Embryonic facial prominence (tissue), 1 donor: ENCODE measurements around the gene TRAF7.
A peak's percentile ranks its signal among the peaks of the same experiment; 100 is the strongest.
"Not testable (repeated sequence)": the region's sequence is repeated elsewhere in the genome, so short reads cannot be mapped to it uniquely, and the experiment has no call there.

Source experiments
- DNase-seq: peaks from one replicate; pipeline ENCODE4 v3.0.0-alpha.2; 2016; ENCODE audit errors: extremely low spot score

Gene TRAF7

DNA sequence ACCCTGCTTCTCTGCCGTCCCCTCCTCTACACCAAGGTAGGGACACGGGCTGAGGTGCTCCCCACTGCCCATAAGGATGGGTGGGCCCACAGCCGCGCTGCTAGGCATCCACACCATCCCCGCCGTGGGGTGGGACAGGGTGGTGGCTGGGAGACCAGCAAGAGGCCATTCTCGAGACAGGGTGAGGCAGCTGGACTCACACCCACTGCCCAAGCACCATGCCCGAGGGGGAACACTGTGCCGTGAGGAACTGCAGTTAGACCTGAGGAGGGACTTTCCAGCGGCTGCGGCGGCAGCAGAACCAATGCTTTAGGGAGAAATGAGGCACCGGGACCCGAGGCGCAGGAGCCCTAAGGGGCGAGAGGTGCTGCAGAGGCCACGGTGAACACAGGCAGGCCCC, 33.2 kb upstream of the TRAF7 start:
- DNase-seq: no peak

DNA sequence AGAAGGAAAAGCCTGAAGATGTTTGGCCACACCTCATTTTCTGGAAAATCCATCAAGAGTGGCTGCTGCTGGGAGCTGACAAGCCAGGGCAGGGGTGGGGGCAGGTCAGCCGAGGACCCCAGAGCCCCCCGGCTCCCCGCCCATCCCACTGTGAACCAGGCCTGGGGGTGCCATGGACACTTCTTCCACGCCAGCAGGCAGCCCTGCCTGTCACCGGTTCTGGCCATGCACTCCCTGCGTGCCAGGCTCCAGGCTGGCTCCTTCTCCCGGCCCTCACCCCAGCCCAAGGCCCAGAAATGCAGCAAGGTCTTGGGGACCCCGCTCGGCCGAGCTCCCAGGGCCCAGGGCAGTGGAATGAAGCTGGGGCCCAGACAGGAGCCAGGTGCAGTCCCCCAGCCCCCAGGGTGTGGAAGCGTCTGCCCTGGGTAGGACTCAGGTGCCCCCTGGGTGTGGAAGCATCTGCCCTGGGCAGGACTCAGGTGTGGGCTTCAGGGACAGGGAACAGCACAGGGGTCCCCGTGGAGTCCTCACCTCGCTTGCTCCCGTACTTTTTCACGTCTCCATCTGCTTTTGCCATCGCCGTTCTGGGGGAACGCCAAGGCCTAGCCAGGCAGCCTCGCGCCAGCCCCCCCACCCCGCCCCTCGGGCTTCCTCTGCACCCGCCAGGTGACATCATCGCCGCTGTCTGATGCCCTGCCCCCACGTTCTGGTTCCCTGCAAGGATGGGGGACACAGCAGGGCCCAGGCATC, 32.5 kb upstream of the TRAF7 start:
- DNase-seq: not testable (repeated sequence)

DNA sequence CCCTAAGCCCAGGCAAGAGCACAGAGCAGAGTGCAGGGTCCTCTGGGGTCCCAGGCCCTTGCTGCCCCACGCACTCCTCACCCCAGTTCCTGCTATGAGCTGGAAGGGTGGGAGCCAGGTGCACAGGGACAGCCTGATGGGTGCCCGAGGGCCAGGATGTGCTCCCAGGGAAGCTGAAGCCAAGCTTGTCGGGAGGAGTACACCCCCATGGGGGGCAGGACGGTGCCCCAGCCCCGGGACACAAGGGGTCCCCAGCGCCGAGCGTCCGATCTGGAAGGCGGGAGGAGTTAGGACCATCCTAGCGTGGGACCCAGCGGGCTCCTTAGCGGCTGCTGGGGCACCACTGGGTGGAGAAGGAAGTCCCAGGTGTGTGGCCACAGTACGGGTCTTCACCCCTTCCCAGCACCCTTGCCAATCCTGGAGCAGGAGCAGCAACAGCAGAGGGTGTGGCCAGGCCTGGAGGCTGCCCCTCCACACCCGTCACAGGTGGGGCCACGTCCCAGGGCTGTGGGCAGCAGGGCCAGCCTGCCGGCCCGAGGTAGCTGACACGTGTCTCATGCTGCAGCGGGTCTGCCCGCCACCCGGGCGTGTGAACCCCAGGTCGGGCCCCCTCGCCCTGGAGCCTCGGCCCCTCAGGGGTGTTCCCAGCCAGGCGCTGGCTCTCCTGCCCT, 31.7 kb upstream of the TRAF7 start:
- not testable (repeated sequence) for DNase-seq

DNA sequence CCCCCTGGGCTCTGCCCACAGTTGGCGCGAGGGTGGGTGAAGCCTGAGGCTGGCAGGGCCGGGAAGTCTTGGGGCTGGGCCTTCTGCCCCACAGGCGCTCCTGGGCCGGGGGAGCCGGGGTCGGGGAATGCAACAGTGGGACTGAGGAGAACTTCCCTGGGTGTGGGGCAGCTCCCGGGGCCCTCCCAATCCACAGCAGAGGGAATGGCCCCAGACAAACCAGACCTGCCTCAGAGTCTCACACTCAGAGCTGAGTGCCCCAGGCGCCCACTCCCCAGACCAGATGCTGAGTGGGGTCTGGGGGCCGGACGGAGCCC, 31.2 kb upstream of the TRAF7 start:
- DNase-seq: not testable (repeated sequence)

DNA sequence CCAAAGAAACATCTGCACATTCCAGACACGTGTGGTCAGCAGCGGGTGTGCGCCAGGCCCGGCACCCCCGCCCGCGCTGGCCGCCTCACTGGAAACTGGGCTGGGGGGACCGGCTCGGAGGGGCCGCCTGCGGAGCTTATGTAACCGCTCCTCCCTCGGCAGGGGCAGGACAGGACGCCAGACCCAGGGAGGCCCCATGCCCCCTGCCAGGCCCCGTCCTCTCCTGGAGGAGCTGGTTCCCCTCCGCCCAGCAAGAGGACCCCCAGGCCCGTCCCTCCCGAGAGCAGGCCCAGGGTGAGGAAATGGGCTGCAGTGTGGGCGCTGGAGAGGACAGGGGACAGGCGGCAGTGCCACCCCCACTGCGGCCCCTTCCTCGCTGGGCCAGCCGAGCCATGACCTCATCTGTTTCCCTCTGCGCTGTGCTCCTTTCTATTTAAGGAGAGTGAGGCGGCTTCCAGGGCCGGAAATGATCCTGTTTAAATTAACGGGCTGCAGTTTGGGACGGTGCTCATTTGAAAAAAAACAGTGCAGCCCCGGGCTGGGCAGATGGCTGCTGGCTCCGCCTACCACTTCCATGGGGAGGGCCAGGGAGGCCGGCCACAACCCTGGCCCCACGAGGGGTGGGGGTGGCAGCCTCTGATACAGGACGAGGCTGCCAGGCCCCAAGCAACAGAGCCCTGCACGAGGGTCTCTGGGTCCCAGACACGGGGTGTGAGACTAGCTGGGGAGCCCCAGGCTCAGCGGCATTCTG, 30.7 kb upstream of the TRAF7 start:
- DNase-seq: not testable (repeated sequence)

DNA sequence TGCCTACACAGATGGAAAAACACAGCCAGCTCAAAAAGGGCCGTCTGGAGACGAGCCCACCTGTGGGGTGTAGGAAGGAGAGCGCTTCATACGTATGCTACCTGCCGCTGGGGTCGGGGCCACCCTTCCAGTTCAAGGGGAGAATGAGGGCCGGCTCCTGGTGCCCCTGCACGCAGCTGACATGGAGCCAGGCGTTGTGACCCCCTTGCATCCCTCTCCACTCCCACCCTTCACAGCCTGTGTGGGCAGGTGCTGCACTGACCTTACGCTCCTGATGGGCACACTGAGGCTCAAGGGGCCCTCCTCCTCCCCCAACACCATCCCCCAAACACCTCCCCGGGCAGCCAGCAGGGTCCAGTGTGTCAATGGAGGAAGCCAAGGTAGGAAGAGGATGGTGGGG, 30.0 kb upstream of the TRAF7 start:
- not testable (repeated sequence) for DNase-seq

DNA sequence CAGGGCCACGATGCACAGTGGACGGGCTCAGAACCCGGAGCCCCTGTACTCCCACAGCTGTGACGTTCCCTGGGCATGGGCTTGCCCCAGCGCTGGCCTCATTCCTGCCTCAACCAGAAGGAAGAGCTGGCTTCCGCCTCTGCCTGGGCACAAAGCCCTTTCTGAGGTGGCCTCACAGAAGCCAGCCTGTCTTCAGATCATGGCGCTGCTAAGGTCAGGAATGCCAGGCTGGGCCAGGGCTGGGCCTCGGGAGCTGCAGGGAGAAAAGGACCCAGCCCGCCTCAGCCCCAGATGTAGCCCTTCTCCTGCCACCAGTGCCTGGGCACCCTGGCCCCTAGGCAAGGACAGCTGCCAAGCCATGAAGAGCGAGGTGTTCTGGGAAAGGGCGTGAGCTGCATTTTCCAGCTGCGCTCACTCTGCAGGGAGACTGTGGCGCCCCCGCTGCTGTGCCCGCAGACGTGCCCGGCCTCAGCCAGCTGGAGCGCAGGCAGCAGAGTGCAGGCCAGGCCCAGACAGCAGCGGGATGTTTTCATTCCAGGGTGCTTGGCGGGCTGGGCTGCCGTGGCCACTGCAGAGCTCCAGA, 29.3 kb upstream of the TRAF7 start:
- DNase-seq: not testable (repeated sequence)

DNA sequence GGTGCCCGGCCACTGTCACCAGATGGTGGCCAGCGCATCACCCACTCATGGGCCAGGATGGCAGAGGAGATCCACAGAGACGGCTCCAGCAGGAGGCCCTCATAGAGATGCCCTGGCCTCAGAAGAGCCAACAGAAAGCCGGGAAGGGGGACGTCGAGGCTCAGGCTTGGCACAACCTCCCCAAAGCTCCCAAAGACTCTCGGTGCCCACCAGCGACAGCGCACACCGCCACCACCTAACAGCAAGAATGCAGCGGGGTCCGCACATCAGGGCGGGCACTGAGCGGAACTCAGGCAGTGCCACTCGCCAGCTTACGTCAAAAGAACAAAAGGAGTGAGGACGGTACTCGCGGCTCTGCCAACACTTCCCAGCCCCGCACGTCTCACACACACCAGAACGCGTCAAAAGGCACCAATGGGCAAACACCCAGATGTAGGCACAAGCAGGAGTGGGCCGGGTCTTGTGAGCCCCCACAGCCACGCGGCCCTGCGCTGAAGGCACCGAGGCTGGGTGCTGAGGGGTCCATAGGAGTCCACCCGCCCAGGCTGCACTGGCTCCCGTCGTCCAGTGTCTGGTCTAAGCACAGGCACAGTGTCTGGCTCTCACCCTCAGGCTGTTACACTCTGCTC, 28.5 kb upstream of the TRAF7 start:
- DNase-seq: not testable (repeated sequence)

DNA sequence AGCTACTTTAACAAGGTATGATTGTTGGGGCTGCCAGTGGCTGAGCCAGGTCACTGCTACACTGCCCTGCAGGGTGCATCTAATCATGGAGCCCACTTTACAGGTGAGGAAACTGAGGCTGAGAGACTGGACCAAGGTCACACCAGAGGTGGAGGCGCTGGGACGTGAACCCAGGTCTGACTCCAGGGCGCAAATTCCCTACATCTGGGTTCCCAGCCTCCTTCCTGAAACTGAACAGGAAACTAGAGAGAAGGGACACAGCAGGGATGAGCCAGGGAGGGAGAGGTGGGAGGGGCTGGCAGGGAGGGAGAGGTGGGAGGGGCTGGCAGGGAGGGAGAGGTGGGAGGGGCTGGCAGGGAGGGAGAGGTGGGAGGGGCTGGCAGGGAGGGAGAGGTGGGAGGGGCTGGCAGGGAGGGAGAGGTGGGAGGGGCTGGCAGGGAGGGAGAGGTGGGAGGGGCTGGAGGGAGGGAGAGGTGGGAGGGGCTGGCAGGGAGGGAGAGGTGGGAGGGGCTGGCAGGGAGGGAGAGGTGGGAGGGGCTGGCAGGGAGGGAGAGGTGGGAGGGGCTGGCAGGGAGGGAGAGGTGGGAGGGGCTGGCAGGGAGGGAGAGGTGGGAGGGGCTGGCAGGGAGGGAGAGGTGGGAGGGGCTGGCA, 27.8 kb upstream of the TRAF7 start:
- DNase-seq: not testable (repeated sequence)

DNA sequence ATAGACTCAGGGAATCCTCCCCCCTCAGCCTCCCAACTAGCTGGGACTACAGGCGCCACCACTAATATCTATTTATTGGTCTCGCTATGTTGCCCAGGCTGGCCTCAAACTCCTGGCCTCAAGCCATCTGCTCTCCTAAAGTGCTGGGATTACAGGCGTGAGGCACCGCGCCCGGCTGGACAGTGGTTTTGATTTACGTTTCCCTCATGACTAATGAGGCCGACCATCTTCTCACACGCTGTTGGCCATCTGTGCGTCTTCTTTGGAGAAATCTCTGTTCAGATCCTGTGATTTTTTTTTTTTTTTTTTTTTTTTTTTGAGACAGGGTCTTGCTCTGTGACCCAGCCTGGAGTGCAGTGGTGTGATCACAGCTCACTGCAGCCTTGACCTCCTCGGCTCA, 26.3 kb upstream of the TRAF7 start:
- DNase-seq: not testable (repeated sequence)

DNA sequence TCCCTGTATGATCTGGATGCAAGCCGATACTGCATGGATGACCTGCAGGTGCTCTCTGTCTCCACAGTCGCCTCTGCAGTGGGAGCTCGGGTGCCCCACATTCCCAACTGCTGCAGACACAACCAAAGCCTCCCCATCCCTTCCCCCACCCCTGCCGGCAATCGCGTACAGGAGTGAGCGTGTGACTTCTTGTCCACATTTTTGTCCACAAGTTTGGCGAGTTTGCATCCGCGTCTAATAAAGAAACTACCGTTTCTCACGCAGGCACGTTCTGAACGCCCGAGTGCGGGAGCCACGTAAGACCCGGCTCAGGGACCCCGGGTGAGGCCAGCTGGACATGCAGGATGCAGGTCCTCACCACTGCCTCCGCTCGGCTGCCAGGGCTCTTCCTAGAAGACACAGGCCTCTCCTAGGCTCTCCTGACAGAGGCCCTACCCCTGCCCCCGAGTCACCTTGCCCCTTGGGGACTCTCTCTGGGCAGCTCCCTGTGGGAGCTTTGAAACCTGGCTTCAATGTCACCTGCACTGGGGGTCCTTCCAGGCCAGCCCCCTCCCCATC, 25.6 kb upstream of the TRAF7 start:
- not testable (repeated sequence) for DNase-seq

DNA sequence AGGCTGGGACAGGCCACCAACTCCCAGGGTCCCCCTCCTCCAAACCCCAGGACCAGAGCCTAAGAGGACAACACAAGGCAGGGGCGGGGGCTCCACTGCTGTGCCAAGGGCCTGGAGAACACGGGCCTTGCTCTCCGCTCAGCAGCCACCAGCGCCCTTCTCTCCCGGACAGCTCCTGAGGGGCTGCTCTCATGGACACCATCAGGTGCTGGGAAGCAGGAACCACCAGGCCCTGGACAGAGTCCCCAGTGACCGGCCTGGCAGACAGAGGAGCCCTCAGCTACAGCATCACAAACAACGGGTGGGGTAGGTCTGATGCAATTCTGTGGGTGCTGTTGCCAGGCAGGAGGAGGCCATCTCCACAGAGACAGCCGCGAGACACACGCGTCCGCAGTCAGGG, 21.8 kb upstream of the TRAF7 start:
- not testable (repeated sequence) for DNase-seq

DNA sequence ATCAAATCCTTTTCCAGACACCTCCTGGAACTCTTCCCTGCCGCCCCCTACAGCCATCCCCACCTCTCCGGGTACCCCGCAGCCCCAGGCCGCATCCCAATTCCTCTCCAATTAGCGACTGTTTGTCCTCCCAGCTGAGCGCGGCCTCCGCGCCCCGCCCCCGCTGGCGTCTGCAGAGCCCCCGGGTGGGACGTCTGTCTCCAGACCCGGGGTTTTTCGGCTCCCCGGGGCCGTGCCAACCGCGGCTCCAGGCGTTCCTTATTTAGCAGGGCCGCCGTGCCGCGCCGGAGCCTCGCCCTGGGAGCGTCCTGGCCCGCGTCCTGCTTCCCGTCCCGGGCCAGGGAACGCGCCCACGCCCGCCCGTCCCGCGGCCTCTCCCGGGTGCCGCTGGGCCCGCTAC, 20.5 kb upstream of the TRAF7 start:
- not testable (repeated sequence) for DNase-seq

DNA sequence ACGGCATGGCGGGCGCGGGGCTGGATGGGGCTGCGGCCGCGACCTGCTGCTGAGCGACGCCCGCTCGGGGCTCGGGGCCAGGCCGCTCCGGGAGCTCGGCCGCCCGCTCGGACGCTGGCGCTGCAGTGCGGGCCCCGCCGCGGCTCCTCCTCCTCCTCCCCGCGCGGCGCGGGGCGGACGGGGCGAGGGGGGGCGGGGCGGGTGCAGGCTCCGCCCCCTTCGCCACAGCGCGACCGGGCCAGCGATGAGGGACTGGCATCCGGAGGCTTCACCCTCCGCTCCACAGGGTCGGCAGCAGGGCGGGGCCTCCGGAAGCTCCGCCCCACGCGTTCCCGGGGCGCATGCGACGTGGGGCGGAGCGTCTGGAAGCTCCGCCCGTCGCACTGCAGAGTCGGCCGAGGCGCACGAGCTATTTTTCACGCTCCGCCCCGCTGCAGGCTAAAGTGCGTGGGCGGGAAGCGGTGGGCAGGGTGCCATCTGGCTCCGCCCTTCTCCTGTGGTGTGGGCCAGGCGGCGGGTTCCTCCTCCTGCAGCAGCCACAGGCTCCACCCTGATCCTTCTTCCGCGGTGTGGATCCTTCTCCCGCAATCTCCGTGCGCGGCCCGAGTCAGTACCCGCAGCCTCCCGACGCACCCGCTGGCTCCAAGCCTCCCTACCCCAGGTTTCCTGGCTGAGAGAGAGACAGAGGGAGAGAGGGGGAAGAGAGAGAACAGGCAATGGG, 19.7 kb upstream of the TRAF7 start, which contains the start of gene PKD1:
Gene PKD1, minus strand, starts transcription at position 129 of the 721 bp plus-strand sequence. CDS start 209 bp downstream, outside the sequence.
- DNase-seq: peak; percentile 73

DNA sequence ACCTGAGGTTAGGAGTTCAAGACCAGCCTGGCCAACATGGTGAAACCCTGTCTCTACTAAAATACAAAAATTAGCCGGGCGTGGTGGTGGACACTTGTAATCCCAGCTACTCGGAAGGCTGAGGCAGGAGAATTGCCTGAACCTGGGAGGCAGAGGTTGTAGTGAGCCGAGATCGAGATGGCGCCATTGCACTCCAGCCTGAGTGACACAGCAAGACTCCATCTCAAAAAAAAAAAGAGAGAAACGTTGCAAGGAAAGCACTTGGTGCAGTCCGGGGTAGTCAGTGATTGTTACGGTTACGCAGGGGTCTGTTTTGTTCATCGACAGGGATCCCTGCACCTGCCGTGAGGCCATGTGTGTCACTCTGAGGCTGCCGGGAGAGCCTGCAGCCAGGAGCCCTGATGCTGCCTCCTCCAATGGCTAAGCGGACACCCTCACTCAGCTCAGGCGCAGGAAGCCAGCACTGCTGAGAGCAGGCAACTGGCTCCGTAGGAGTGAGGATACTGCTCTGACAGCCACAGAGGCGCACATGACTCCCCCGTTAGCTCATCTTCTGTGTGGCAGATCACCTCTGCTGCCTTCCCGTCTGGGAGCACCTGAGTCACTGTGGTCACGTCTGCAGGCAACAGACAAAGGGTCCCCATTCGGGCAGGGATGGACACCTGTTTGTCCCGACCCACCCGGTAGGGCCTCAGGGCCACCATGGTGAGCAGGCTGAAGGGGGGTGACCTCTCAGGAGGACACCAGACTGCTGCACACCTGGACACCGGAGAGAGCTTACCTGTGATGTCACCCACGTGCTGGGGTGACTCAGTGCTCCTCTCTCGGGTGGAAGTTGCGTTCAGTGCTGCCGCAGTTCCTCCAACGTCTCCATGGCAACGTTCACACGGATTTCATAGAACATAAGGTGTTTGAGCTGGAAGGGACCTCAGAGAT, 12.4 kb upstream of the TRAF7 start:
- no peak for DNase-seq

DNA sequence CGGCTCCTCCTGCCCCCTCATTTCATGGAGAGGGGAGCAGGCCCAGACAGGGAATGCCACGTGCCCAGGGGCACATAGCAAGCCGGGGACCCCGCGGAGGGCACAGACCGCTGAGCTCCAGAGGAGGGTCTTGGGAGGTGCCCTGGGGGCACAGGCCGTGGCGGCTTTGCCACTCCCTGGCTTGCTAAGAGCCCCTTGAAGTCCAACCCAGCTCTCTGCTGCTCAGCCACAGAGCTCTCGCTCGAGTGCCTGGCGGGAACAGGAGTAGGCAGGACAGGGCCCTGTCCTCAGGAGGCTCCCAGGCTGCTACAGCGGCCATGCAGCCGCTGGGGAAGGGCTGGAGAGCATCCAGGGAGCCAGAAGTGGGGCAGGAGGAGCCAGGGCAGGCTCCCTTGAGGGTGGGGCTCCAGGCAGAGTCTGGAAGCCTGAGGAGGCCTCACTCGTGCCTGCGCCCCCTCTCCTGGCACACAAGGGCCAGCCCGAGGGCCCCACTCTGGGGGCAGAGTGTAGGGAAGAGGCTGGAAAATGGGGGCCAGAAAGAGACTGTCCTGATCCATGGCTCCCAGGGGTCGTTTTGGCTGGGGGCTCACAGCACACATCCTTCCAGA, 11.6 kb upstream of the TRAF7 start:
- DNase-seq: no peak

DNA sequence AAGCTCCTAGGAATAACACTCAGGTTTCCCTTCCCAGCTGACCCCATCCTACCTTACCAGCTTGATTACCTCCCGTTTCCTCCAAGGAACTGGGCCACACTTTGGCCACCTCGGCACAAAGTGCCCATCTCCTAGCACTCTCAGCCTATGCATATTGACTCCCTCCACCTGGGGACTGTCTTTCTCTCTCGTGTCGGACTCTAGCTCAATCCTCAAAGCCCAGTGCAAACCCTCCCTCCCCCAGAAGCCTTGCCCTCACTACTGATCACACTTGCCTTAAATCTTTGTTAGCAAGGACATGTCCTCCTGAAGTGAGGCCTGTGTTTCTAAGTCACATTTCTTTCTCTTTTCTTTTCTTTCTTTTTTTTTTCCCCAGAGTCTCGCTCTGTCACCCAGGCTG, 9.7 kb upstream of the TRAF7 start:
- no peak for DNase-seq

DNA sequence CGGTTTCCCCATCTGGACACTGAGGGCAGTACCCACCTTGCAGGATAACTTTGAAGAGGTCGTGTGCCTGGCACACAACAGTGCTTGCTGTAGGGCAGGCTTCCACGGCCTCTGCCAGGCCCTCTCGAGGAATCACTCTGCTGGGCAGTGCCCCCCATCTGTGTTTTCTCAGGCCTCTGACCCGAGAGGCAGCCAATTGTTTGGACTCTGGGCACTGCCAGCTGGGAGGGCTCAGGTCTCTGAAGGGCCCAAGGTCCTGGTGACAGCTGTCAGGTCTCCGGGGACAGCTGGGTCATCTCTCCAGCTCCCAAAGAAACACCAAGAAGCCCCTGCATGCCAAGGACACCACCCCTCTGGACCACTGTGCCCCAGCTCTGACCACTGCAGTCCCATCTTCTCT, 8.2 kb upstream of the TRAF7 start:
- DNase-seq: no peak
